ENCODE data around the gene COX7A2.

COX7A2 gene

DNA sequence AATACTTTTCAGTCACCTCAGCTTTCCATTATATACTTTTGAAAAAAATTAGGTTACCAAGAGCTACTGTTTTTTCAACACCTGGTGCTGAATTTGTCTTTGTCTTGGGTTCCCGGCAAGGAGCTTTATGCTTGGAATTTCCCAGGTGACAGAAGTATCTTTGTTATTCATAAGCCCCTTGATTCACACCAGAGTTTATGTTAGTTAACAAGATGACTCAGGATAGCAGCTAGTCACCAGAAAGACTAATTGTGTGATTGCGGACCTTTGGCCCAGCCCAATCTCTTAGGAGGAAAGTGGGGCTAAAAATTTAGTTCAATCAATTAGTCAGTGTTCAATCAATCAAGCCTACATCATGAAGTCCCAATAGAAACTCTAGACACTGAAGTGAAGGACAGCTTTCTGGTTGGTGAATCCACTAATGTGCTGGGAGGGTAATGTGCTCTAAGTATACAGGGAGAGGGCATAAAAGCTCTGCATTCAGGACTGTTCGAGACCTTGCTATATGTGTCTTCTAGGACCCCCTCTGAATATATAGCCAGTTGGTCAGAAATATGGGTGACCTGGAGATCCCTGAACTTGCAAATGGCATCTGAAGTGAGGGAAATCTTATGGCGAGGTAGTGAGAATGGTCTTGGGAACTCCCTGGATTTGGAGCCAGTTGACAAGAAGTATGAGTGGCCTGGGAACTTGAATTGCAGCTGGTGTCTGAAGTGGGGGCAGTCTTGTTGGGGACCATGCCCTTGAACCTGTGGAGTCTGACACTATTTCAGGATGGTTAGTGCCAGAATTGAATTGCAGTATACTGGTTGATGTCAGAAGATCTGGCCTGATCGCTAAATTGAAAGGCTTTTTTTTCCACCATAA is 24.8 kb upstream of the COX7A2 start:
- no peak for DNase-seq (ENCODE audit: low read depth in 3 of 3)

DNA sequence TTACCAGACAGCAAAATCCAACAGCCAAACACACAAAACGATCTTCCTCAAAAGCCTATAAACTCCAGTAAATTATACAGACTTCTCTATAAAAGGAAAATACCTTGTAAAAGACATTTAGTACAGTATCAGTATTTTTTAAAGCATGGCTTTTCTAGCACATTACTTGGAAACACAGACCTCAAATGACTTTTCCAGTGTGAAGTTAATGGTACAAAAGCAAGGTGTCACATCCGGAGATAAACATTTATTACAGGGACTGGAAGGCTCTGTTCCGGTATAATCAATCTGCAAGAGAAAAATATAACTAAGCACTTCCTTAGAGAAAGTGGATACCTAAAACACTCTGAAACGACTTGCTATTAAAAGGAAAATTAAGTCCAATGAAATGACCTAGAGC is 23.9 kb upstream of the COX7A2 start:
- DNase-seq (ENCODE audit: low read depth in 3 of 3) = no peak

GRCh38 chr6:75266716-75267291 is 23.2 kb upstream of the COX7A2 start:
- DNase-seq (ENCODE audit: low read depth in 3 of 3) = no peak

DNA sequence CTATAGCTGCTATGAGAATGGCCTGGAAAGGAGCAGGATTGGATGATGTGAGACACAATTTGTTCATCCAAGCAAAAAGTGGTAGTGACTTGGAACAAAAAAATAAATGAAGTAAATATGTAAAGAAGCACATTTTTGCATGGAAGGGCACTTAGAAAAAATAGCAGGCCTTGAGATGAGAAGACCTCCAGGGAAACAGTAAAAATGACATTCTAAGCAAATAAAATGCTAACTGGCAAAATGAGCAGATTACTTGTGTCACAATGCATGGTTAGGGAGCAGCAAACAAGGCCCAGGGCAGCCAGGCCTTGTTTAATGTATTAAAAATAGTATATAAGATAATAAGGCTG is 19.8 kb upstream of the COX7A2 start:
- no peak for DNase-seq (ENCODE audit: low read depth in 3 of 3)

DNA sequence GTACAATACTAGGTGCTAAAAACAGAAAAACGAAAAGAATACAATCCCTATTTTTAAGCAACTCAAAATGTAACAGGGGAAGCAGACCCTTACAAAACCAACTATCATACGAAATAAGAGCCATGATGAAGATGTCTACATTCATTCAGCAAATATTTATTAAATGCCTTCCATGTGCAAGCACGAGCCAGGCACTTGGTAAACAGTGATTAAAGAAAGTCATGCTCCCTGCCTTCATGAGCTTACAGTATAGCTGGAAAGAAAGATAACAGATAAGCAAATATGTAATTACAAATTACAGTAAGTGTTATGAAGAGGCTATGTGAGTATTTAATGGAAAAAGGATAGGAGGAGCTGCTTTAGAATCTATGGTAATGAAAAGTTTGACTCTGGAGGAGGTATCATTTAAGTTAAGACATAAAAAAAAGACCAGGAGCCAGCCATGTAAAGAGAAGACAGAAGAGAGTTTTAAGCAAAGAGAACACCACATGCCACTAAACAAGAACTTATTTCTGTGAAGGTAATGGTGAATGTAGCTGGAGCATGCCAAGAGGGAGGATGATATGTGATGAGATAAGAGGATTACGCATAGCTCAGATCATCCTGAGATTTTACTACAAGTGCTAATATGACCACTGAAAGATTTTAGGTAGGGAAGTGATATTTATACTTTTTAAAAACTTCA is 19.3 kb upstream of the COX7A2 start:
- DNase-seq (ENCODE audit: low read depth in 3 of 3) = no peak

DNA sequence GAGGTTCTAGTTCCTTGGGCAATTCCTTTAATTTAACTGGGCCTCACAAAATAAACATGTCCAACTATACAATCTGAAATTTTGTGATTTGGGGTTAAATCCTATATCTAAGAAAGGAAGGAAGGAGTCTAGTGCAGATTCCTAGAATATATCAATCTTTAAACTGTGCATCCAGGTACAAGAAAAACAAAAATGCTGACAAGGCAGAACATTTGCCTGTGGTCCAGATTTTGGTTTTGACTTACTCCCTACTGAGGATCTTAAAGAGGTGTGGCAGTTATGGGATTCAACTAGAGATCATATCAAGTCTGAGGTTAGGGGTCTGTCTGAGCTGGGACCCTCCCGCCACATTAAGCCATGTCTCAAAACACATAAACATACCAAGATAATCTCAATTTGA is 17.7 kb upstream of the COX7A2 start:
- DNase-seq (ENCODE audit: low read depth in 3 of 3) = no peak

GRCh38 chr6:75257343-75258087 is 13.9 kb upstream of the COX7A2 start:
- DNase-seq (ENCODE audit: low read depth in 3 of 3) = no peak

GRCh38 chr6:75250552-75250951 is 7.0 kb upstream of the COX7A2 start:
- no peak for DNase-seq (ENCODE audit: low read depth in 3 of 3)

- DNase-seq (ENCODE audit: low read depth in 3 of 3) = no peak
Observed at GRCh38 chr6:75249837-75250236, 6.2 kb upstream of the COX7A2 start.

GRCh38 chr6:75246386-75246785 is 2.8 kb upstream of the COX7A2 start:
- DNase-seq (ENCODE audit: low read depth in 3 of 3) = no peak

DNA sequence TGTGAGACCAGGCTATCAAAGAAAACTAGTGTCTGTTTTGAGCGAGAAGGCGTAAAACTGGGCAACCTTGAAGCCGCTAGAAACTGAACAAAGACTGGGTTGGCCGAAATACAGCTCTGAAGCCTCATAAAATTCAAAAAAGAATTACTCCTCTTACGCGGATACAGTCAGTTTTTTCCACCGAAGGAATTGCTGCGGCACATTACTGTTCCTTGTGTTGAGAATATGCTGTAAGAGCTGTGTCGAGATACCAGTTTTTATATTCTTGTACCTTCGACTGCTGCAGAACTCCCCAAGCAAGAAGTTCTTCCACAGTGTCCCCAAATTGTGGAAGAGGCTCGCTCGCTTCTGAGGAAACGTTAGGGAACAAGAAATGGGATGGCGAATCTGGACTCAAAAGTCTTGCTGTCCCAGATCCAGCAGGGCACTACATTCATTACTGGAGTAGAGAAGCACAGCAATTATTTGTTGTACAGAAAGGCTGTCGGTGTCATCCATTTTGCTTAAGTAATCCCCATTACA is 523 bp upstream of the COX7A2 start:
- DNase-seq (ENCODE audit: low read depth in 3 of 3) = no peak

- DNase-seq (ENCODE audit: low read depth in 3 of 3) = no peak
Observed at GRCh38 chr6:75236630-75237029, 7.0 kb downstream of the COX7A2 start.

- DNase-seq (ENCODE audit: low read depth in 3 of 3) = no peak
Observed at GRCh38 chr6:75235271-75235670, 8.3 kb downstream of the COX7A2 start.

DNA sequence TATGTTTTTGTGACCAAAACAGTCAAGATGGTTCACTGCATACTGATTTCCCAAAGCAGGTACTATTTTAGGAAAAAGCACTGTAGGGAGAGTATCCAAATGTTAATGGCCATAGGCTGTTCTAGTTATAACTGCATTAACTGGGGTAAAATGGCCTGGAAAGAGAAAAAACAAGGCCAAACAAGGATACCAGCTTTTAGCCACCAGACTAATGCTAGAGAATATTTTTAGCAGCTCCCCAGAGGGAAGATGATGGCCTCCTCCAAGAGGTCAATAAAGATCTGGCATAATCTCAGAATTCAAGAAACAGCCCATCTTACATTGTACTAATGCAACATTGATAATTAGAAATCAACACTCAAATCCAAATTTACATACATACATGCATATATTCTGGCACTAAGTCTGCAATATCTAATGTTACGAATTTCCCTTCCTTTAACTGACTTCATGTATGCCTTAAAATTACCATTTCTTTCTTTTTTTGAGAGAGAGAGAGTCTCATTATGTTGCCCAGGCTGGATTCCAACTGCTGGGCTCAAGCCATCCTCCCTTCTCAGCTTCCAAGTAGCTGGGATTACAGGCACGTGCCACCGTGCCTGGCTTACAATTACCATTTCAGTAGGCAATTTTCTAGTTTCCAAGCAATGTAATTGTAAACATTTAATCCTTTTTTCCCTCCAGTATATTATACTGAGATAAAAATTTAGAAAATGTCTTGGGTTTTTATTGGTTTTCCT is 9.3 kb downstream of the COX7A2 start:
- DNase-seq (ENCODE audit: low read depth in 3 of 3) = no peak

- DNase-seq (ENCODE audit: low read depth in 3 of 3) = no peak
Observed at GRCh38 chr6:75233092-75233615, 10.4 kb downstream of the COX7A2 start.

- no peak for DNase-seq (ENCODE audit: low read depth in 3 of 3)
Observed at GRCh38 chr6:75230484-75231325, 12.9 kb downstream of the COX7A2 start.

- DNase-seq (ENCODE audit: low read depth in 3 of 3) = no peak
Observed at GRCh38 chr6:75224303-75224926, 19.2 kb downstream of the COX7A2 start.

DNA sequence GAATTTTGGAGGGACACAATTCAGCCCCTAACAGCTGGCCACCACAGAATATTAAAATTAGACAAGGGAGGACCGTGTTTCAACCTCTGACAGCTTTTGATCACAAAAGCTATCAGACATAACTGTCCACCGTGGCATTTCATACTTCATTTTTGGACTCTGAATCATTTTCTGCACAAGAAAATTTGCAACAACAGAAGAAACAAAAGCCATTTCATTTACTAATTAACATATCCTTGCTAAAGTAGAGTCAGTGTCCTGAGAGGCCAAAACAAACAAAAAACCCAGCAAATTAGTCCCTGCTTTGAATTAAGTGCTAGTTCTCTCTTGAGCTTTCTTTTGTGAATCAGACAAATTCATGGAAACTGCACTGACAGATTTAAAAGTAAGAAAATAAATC is 20.2 kb downstream of the COX7A2 start:
- no peak for DNase-seq (ENCODE audit: low read depth in 3 of 3)

- no peak for DNase-seq (ENCODE audit: low read depth in 3 of 3)
Observed at GRCh38 chr6:75222261-75222660, 21.3 kb downstream of the COX7A2 start.

GRCh38 chr6:75221116-75221515 is 22.5 kb downstream of the COX7A2 start:
- no peak for DNase-seq (ENCODE audit: low read depth in 3 of 3)
